Measurements from ENCODE around the gene NUP133.
"Not testable (repeated sequence)": the region's sequence is repeated elsewhere in the genome, so short reads cannot be mapped to it uniquely, and the experiment has no call there.

NUP133 gene

GRCh38 chr1:229508823-229509337, 739 bp upstream of the NUP133 start:
- DNase-seq = peak; percentile 5 to 12

GRCh38 chr1:229507502-229507901, 639 bp downstream of the NUP133 start:
- no peak for DNase-seq

- no peak for DNase-seq
Observed at GRCh38 chr1:229506633-229507032, 1.5 kb downstream of the NUP133 start.

DNA sequence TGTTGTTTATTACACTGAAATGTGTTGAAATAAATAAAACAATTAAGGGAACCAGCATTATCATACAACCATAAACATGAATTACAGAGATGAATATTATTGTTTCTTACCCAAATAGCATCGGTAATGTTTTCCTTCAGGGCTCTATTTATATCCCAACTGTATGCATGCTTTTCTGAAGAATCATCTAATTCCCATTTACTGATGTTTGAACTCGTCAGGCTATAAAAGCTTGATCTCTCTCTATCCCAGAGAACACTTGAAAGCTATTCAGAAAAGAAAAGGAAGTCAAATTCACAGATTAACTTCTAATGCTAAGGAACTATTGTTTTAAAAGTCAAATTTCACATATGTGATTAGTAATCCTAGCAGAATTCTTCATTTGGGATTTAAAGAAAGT, 12.4 kb downstream of the NUP133 start:
- no peak for DNase-seq

- DNase-seq = no peak
Observed at GRCh38 chr1:229487181-229487580, 21.0 kb downstream of the NUP133 start.

DNA sequence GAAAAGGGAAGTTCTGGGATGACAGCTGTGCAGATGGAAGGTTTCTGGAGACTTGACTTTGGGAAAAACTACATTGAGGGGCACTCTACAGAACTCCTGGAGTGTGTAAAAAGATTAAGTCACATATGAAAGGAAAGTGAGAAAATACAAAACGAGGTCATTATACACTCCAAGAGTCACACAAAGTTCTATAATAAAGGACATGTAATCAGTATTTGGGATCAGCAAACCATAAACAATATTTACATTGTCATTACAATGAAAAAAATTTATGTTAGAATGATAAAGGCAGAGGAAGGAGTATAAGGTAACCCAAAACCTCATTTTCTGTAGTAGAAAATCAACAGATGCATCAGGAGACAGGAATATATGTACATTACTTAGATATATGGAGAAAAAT, 22.8 kb downstream of the NUP133 start:
- no peak for DNase-seq

DNA sequence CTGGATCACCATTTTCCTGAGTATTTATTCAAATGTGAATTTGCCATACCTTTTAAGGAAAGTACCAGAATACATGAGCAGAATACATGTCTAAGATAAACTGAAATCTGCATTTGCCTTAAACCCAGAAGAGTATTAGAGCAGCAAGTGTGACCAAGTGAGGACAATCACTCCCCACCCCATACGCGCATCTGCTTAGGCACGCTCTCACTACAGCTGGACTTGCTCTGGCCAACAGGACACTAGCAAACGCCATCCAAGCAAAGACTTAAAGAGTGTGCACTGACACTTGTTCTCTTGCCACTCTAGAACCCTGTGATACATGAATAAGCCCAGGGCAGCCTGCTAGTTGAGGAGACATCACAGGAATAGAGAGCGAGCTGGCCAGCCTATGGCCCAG, 25.6 kb downstream of the NUP133 start:
- no peak for DNase-seq

DNA sequence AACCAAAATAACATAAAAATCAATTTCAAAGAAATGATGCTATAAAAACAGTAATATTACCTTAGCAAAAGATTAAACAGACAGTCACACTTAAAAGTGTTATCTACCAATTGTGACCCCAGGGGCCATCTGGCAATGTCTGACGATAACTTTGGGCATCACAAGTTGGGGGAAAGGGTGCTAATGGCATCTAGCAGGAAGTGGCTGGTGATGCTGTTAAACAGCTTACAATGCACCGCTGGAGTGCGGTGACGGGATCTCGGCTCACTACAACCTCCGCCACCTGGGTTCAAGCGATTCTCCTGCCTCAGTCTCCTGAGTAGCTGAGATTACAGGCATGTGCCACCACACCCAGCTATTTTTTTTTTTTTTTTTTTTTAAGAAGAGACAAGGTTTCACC, 27.6 kb downstream of the NUP133 start:
- no peak for DNase-seq

GRCh38 chr1:229479660-229480399, 28.3 kb downstream of the NUP133 start:
- DNase-seq = no peak

DNA sequence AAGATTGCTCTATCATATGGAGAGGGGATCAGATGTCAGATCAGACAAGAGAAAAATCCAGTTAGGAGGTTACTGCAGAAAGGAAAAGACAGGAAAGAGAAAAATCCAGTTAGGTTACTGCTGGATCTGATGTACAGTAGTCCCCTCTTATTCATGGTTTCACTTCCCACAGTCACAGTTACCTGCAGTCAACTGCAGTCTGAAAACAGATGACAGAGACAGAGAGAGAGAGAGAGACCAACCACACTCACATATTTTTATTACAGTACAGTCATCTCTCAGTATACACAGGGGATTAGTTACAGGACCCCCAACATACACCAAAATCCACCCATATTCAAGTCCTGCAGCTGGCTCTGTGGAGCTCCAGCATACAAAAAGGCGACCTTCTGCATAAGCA, 29.3 kb downstream of the NUP133 start:
- no peak for DNase-seq

- not testable (repeated sequence) for DNase-seq
Observed at GRCh38 chr1:229475859-229476258, 32.3 kb downstream of the NUP133 start.

DNA sequence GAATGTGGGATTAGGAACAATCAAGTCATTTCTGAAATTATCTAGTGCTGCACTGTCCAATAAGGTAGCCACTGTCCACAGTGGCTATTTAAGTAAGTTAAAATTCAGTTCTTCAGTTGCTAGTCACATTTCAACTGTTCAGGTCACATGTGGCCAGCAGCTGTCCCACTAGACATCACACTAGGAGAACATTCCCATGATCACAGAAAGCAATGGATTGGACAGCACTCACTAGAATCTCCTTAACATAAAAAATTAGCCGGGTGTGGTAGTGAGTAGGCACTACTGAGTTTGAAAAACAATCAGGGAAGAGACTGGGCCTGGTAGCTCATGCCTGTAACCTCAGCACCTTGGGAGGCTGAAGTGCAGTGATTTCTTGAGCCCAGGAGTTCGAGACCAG, 33.6 kb downstream of the NUP133 start:
- DNase-seq = no peak

GRCh38 chr1:229471175-229471574, 37.0 kb downstream of the NUP133 start:
- DNase-seq = no peak

DNA sequence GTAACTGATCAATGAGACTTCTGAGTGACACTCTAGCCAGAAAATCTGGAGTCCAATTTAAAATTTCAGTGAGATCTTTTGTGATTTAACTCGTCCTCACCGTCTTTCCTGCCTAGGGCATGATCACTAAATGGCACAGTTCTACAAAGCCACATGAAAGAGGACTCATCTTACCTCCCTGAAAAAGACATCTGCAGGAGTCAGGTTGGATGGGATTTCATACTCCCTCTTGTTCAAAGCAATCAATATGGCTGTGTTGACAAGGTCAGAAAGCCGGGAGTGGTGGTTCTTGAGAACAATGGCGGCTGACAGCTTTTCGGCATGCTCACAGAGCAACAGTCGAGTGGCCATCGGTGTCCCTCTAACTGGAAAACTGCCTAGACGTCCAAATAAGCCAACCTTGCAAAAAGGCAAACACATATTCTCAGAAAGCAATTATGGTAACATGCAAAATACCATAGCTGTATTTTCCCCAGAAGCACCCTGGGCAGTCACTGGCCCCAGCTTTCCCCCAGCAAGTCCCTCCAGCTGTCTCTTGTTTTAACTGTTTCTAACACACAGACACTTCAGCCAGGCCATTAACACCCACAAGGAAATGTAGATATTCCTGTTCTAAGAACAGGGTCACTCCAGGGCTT, 37.6 kb downstream of the NUP133 start:
- no peak for DNase-seq

GRCh38 chr1:229466887-229467286, 41.3 kb downstream of the NUP133 start:
- DNase-seq = no peak

DNA sequence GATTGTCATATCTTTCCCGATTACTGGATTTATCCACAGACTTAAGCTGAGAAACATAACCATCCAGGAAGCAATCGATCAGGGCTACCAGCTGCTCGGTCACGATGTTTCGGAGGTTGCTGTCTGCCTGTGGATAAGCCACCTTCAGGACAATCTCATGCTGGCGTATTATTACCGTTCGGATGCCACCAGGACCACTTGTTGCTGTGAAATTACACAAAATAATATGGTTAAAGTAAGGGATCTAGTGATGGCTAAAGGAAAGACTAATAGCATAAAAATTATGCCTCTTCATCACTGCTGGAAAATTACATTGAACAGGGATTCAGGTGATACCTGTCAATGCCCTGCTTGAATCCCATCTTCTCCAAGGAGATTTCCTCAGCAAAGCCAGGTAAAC, 43.5 kb downstream of the NUP133 start:
- DNase-seq = no peak

DNA sequence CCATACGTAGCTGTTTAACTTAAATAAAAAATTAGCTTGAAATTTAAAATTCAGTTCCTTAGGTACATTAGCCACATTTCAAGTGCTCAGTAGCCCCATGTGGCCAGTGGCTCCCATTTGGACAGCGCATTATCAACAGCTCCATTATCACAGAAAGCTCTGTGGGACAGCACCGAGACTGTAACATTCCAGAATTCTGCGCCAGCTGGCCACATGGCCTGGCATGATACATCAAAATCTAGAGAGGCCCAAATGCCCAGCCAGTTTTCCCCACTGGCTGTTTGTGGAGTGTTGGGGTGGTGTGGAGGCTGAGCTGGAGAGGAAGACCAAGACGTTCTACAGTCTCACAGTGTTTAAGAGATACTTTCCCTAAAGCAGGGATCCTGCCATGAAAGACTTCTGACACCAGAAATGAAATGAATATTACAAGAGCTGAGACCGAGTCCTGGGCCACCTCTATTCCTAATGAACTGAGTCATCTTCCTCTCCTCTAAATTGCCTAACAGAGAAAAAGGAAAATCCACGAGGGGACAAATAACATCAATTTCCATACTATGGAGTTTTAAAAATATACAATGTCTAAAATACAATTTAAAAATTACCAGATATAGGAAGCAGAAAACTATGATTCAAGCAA, 47.0 kb downstream of the NUP133 start:
- no peak for DNase-seq

GRCh38 chr1:229459815-229460214, 48.3 kb downstream of the NUP133 start:
- DNase-seq = no peak

- DNase-seq = no peak
Observed at GRCh38 chr1:229457436-229457835, 50.7 kb downstream of the NUP133 start.

GRCh38 chr1:229456016-229456415, 52.1 kb downstream of the NUP133 start:
- DNase-seq = no peak

- no peak for DNase-seq
Observed at GRCh38 chr1:229454056-229454455, 54.1 kb downstream of the NUP133 start.

- DNase-seq = peak in 1 of 2 experiments; percentile 1
Observed at GRCh38 chr1:229452956-229453801, 55.0 kb downstream of the NUP133 start.

DNA sequence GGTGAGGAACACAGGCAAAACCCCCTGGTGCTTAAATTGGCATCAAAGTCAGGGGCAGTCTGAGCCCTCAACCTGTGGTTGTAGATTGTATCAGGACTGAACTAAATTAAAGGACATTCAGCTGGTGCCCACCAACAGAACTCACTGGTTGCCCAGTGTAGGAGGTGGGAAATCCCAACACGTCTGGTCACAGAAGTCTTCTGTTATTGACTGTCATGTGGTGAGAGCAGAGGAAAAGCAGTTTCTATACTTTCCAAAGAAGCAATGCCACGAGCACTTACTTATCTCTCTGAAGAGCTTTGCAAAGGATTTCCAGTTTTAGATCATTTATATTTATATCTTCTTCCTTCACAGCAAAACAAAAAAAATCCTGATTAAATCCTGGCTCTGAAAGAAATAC, 59.3 kb downstream of the NUP133 start:
- DNase-seq = no peak
